ENCODE results near the gene RNF103. TPM values are rescaled to one million over a fixed set of nuclear protein-coding genes. Genes with fewer than 3 reads are reported as not detected.

Gene RNF103
- total RNA-seq, 2 experiments from 2014 or later: 124 to 130 TPM

GRCh38 chr2:86627550-86627949 lies 3.9 kb upstream of the RNF103 start:
- ATAC-seq (ENCODE audit: poor library complexity) (no peak), DNase-seq (no peak)
- peaks cover 18% of the 10 kb centered on the region for H3K27me3 Mint-ChIP-seq
- POLR2A ChIA-PET: no interaction called here
- H3K27ac ChIP-seq (ENCODE audit: low read depth in 1 of 2, low read length in 2 of 2): no peak overlapping the region
- H3K9me3 Mint-ChIP-seq: no peaks in the 10 kb centered on the region
- peaks cover 5% of the 10 kb centered on the region for H3K36me3 Mint-ChIP-seq (ENCODE audit: low read depth)
- peaks cover 5% of the 10 kb centered on the region for H3K4me1 Mint-ChIP-seq (ENCODE audit: low read depth)
- H3K27me3 ChIP-seq (ENCODE audit: control insufficient read depth in 1 of 2, insufficient read depth in 2 of 2, low read length in 2 of 2): no peaks in the 10 kb centered on the region
- no peaks in the 10 kb centered on the region for H3K9me3 ChIP-seq (ENCODE audit: control insufficient read depth in 1 of 2, insufficient read depth in 1 of 2, low read length in 2 of 2)
- no peak overlapping the region for H3K27ac Mint-ChIP-seq
- H3K4me3 ChIP-seq (ENCODE audit: low read length): no peak overlapping the region
- TF ChIP-seq, protein P1, sequence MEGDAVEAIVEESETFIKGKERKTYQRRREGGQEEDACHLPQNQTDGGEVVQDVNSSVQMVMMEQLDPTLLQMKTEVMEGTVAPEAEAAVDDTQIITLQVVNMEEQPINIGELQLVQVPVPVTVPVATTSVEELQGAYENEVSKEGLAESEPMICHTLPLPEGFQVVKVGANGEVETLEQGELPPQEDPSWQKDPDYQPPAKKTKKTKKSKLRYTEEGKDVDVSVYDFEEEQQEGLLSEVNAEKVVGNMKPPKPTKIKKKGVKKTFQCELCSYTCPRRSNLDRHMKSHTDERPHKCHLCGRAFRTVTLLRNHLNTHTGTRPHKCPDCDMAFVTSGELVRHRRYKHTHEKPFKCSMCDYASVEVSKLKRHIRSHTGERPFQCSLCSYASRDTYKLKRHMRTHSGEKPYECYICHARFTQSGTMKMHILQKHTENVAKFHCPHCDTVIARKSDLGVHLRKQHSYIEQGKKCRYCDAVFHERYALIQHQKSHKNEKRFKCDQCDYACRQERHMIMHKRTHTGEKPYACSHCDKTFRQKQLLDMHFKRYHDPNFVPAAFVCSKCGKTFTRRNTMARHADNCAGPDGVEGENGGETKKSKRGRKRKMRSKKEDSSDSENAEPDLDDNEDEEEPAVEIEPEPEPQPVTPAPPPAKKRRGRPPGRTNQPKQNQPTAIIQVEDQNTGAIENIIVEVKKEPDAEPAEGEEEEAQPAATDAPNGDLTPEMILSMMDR (IDR thresholded peaks at IDR 0.05): no peak
- no peaks in the 10 kb centered on the region for H3K36me3 ChIP-seq (ENCODE audit: insufficient read depth, low read length)
- H3K4me1 ChIP-seq (ENCODE audit: insufficient read depth, low read length): peaks cover 7% of the 10 kb centered on the region
- intact Hi-C loops (cut with DNase I, micrococcal nuclease): loop anchor here in 1 of 2 experiments (10.0 kb wide), 1 partner anchor 523 kb away; the partner anchor contains the start of genes POLR1A and PTCD3
- H3K4me3 Mint-ChIP-seq: peak overlapping the region; percentile 59
- CTCF ChIA-PET: no interaction called here

DNA sequence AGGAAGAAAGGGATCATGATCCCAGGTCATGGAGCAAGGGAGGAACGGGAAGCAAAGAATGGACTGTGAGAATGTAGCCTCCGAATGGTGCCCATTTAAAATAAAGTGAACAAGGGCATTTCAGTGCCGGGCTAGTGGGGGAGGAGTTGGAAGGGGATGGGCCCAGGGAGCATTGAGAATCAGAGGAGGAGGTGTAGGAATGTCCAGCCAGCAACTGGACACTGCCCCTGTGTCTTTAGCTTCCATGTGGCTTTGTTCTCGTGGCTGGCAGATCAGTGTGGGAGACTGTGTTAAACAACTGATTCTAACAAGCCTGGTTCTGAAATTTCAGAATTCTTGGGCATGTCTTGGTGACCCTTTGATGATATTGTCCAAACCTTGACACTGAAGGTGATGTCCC lies 1.4 kb upstream of the RNF103 start:
- no peaks in the 10 kb centered on the region for H3K27me3 ChIP-seq (ENCODE audit: control insufficient read depth in 1 of 2, insufficient read depth in 2 of 2, low read length in 2 of 2)
- intact Hi-C loops (cut with DNase I, micrococcal nuclease): loop anchor here in 1 of 2 experiments (10.0 kb wide), 1 partner anchor 520 kb away; the partner anchor contains the start of genes POLR1A and PTCD3
- no peak overlapping the region for H3K27ac ChIP-seq (ENCODE audit: low read depth in 1 of 2, low read length in 2 of 2)
- no peaks in the 10 kb centered on the region for H3K9me3 ChIP-seq (ENCODE audit: control insufficient read depth in 1 of 2, insufficient read depth in 1 of 2, low read length in 2 of 2)
- H3K27ac Mint-ChIP-seq: peak overlapping the region; percentile 92
- peaks cover 10% of the 10 kb centered on the region for H3K4me1 ChIP-seq (ENCODE audit: insufficient read depth, low read length)
- ATAC-seq (ENCODE audit: poor library complexity) (no peak), DNase-seq (peak in 1 of 14 experiments; percentile 13)
- peaks cover 2% of the 10 kb centered on the region for H3K36me3 ChIP-seq (ENCODE audit: insufficient read depth, low read length)
- peak overlapping the region; percentile 74 for H3K4me3 Mint-ChIP-seq
- TF ChIP-seq, protein P1 (IDR thresholded peaks at IDR 0.05): no peak
- H3K4me1 Mint-ChIP-seq (ENCODE audit: low read depth): peaks cover 29% of the 10 kb centered on the region
- ChIA-PET CTCF (no interaction called here), POLR2A (no interaction called here)
- H3K4me3 ChIP-seq (ENCODE audit: low read length): no peak overlapping the region
- H3K27me3 Mint-ChIP-seq: peaks cover 14% of the 10 kb centered on the region
- peaks cover 18% of the 10 kb centered on the region for H3K36me3 Mint-ChIP-seq (ENCODE audit: low read depth)
- H3K9me3 Mint-ChIP-seq: no peaks in the 10 kb centered on the region

DNA sequence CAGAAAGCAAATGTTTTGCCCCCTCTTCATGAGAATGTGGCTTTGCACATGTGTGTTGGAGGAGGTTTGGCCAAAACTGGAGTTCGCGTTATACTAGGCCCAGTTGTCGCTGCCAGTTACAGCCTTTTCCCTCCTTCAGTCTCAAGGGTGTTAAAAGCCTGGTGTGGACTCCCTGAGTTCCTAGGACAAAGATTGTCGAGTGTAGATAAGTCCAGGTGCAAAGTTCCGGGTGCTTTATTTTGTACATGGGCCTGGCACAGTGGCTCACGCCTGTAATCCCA lies 542 bp upstream of the RNF103 start:
- Histone ChIP-seq H3K4me3 (ENCODE audit: low read length) (peak overlapping the region; percentile 61), H3K27ac (ENCODE audit: low read depth in 1 of 2, low read length in 2 of 2) (peak overlapping the region; percentile 68 to 93), H3K36me3 (ENCODE audit: insufficient read depth, low read length) (peaks cover 8% of the 10 kb centered on the region), H3K9me3 (ENCODE audit: control insufficient read depth in 1 of 2, insufficient read depth in 1 of 2, low read length in 2 of 2) (no peaks in the 10 kb centered on the region), H3K27me3 (ENCODE audit: control insufficient read depth in 1 of 2, insufficient read depth in 2 of 2, low read length in 2 of 2) (no peaks in the 10 kb centered on the region), H3K4me1 (ENCODE audit: insufficient read depth, low read length) (peaks cover 10% of the 10 kb centered on the region)
- Mint-ChIP-seq H3K36me3 (ENCODE audit: low read depth) (peaks cover 27% of the 10 kb centered on the region), H3K4me3 (peak overlapping the region; percentile 79), H3K4me1 (ENCODE audit: low read depth) (peaks cover 37% of the 10 kb centered on the region), H3K9me3 (no peaks in the 10 kb centered on the region), H3K27ac (peak overlapping the region; percentile 92), H3K27me3 (peaks cover 6% of the 10 kb centered on the region)
- TF ChIP-seq, protein P1 (IDR thresholded peaks at IDR 0.05): no peak
- intact Hi-C loops (cut with DNase I, micrococcal nuclease): loop anchor here in 1 of 2 experiments (5.0 to 10.0 kb wide), 3 partner anchors 107 to 519 kb away; partner anchors contain the start of genes IMMT, MRPL35, POLR1A and PTCD3
- no peak for ATAC-seq (ENCODE audit: poor library complexity)
- CTCF ChIA-PET: no interaction called here
- peak in 4 of 14 experiments; percentile 6 to 43 (median 20) for DNase-seq
- POLR2A ChIA-PET: interaction anchor here (0.6 to 3.1 kb wide), 8 partner anchors 10 to 182 kb away, joined by 3 to 60 read pairs (median 6); partner anchors contain the start of genes CHMP3 and KDM3A
